Measurements from ENCODE around the gene DFFB. TPM values are rescaled to one million over a fixed set of nuclear protein-coding genes. Genes with fewer than 3 reads are reported as not detected.

DFFB gene
- total RNA-seq, 4 donors from 2014 or later: 7.4 to 18.3 (median 15.7) TPM; not detected in 1

- Histone ChIP-seq H3K27me3 (no peaks in the 10 kb centered on the region), H3K27ac (no peak overlapping the region), H3K36me3 (peaks cover 0 to 14% (median 7%) of the 10 kb centered on the region in 4 donors), H3K4me3 (no peak overlapping the region), H3K9me3 (no peaks in the 10 kb centered on the region), H3K4me1 (peaks cover 7 to 17% (median 15%) of the 10 kb centered on the region in 4 donors)
- 38 to 82% methylated on average over 2 to 15 of the region's 15 CpGs for WGBS, 2 donors (ENCODE audit: low coverage in 1 of 2)
- no peak for DNase-seq
- in situ Hi-C loops (cut with MboI; ENCODE audit: low pct_ligation_motif_present in 1 of 4, low pct_unique_long_range_greater_than_20kb in 1 of 4, low sequenced_read_pairs in 3 of 4) (no loop called here), intact Hi-C loops (cut with DNase I; ENCODE audit: low total_unique reads) (no loop called here)
- no peak for TF ChIP-seq POLR2A (IDR thresholded peaks at IDR 0.05)
- no peak for TF ChIP-seq POLR2AphosphoS5 (IDR thresholded peaks at IDR 0.05)
- no peak for TF ChIP-seq EP300 (IDR thresholded peaks at IDR 0.05; ENCODE audit: low read depth)
- TF ChIP-seq, protein P1, sequence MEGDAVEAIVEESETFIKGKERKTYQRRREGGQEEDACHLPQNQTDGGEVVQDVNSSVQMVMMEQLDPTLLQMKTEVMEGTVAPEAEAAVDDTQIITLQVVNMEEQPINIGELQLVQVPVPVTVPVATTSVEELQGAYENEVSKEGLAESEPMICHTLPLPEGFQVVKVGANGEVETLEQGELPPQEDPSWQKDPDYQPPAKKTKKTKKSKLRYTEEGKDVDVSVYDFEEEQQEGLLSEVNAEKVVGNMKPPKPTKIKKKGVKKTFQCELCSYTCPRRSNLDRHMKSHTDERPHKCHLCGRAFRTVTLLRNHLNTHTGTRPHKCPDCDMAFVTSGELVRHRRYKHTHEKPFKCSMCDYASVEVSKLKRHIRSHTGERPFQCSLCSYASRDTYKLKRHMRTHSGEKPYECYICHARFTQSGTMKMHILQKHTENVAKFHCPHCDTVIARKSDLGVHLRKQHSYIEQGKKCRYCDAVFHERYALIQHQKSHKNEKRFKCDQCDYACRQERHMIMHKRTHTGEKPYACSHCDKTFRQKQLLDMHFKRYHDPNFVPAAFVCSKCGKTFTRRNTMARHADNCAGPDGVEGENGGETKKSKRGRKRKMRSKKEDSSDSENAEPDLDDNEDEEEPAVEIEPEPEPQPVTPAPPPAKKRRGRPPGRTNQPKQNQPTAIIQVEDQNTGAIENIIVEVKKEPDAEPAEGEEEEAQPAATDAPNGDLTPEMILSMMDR (IDR thresholded peaks at IDR 0.05): no peak
Measured at GRCh38 chr1:3852711-3853485, 4.4 kb upstream of the DFFB start.

- Histone ChIP-seq H3K9me3 (no peaks in the 10 kb centered on the region), H3K4me1 (peaks cover 14 to 27% (median 23%) of the 10 kb centered on the region in 4 donors), H3K4me3 (peak overlapping the region; percentile 68 to 91 (median 85)), H3K27ac (peak overlapping the region; percentile 78 to 88 (median 83)), H3K36me3 (no peaks in the 10 kb centered on the region), H3K27me3 (no peaks in the 10 kb centered on the region)
- no peak for TF ChIP-seq EP300 (IDR thresholded peaks at IDR 0.05; ENCODE audit: low read depth)
- no peak for TF ChIP-seq POLR2AphosphoS5 (IDR thresholded peaks at IDR 0.05)
- TF ChIP-seq, protein P1 (IDR thresholded peaks at IDR 0.05): no peak
- TF ChIP-seq POLR2A (IDR thresholded peaks at IDR 0.05): no peak
- intact Hi-C loops (cut with DNase I; ENCODE audit: low total_unique reads): no loop called here
- in situ Hi-C loops (cut with MboI; ENCODE audit: low pct_ligation_motif_present in 1 of 4, low pct_unique_long_range_greater_than_20kb in 1 of 4, low sequenced_read_pairs in 3 of 4): no loop called here
- WGBS, 2 donors (ENCODE audit: low coverage in 1 of 2): 5% methylated on average over 21 of the region's 21 CpGs; no CpG with 5 or more reads in 1 of the 2 donors
- DNase-seq: no peak
Measured at GRCh38 chr1:3857791-3858129, 484 bp downstream of the DFFB start.

GRCh38 chr1:3858231-3858981, 1.1 kb downstream of the DFFB start:
- DNase-seq: peak; percentile 22
- peak overlapping the region in 3 of 4 donors; percentile 68 to 91 (median 81) for H3K4me3 ChIP-seq
- no peaks in the 10 kb centered on the region for H3K36me3 ChIP-seq
- TF ChIP-seq POLR2A (IDR thresholded peaks at IDR 0.05) (no peak), POLR2AphosphoS5 (IDR thresholded peaks at IDR 0.05) (no peak), EP300 (IDR thresholded peaks at IDR 0.05; ENCODE audit: low read depth) (no peak)
- TF ChIP-seq, protein P1 (IDR thresholded peaks at IDR 0.05): no peak
- H3K9me3 ChIP-seq: no peaks in the 10 kb centered on the region
- in situ Hi-C loops (cut with MboI; ENCODE audit: low pct_ligation_motif_present in 1 of 4, low pct_unique_long_range_greater_than_20kb in 1 of 4, low sequenced_read_pairs in 3 of 4): no loop called here
- 57 to 77% methylated on average over 4 to 32 of the region's 34 CpGs for WGBS, 2 donors (ENCODE audit: low coverage in 1 of 2)
- H3K27ac ChIP-seq: peak overlapping the region in 3 of 4 donors; percentile 78 to 88 (median 87)
- no peaks in the 10 kb centered on the region for H3K27me3 ChIP-seq
- intact Hi-C loops (cut with DNase I; ENCODE audit: low total_unique reads): no loop called here
- H3K4me1 ChIP-seq: peaks cover 14 to 27% (median 23%) of the 10 kb centered on the region in 4 donors

DNA sequence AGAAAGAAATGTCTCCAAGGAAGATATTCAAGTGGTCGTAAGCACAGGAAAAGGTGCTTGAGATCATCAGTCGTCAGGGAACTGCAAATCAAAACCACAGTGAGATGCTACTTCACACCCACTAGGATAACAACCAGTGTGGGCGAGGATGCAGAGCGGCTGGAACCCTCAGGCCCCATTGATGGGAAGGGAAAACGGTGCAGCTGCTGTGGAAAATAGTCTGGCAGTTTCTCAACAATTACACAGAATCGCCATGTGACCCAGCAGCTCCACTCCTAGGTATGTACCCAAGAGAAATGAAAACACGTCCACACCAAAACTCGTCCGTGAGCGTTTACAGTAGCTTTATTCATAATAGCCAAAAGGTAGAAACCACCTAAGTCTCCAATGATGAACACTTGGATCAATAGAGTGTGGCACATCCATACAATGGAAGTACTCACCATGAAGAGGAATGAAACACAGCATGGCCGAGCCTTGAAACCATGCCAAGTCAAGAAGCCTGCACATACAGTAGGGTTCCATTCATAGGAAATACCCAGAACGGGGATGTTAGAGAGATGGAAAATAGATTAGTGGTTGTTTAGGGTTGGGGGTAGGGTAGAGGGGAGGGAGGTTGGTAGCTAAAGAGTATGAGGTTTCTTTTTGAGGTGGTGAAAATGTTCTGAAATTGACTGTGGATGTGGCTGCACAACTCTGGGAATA, 6.1 kb downstream of the DFFB start:
- TF ChIP-seq POLR2AphosphoS5 (IDR thresholded peaks at IDR 0.05) (no peak), POLR2A (IDR thresholded peaks at IDR 0.05) (no peak), EP300 (IDR thresholded peaks at IDR 0.05; ENCODE audit: low read depth) (no peak)
- TF ChIP-seq, protein P1 (IDR thresholded peaks at IDR 0.05): no peak
- Histone ChIP-seq H3K36me3 (no peaks in the 10 kb centered on the region), H3K4me1 (peaks cover under 1 to 5% (median 3%) of the 10 kb centered on the region in 4 donors), H3K27ac (no peak overlapping the region), H3K27me3 (no peaks in the 10 kb centered on the region), H3K4me3 (no peak overlapping the region), H3K9me3 (no peaks in the 10 kb centered on the region)
- intact Hi-C loops (cut with DNase I; ENCODE audit: low total_unique reads): no loop called here
- in situ Hi-C loops (cut with MboI; ENCODE audit: low pct_ligation_motif_present in 1 of 4, low pct_unique_long_range_greater_than_20kb in 1 of 4, low sequenced_read_pairs in 3 of 4): no loop called here
- 79 to 84% methylated on average over 6 to 12 of the region's 12 CpGs for WGBS, 2 donors (ENCODE audit: low coverage in 1 of 2)
- no peak for DNase-seq
